ENCODE data around the gene FAM184B. TPM values are rescaled to one million over a fixed set of nuclear protein-coding genes. Genes with fewer than 3 reads are reported as not detected.
A peak's percentile ranks its signal among the peaks of the same experiment; 100 is the strongest.

FAM184B gene
- polyA plus RNA-seq, 12 donors: 1.8 to 8.3 (median 5.1) TPM; not detected in 2

- no peak for DNase-seq
These were observed 3.0 kb downstream of the FAM184B start for GRCh38 chr4:17778431-17778830.

DNA sequence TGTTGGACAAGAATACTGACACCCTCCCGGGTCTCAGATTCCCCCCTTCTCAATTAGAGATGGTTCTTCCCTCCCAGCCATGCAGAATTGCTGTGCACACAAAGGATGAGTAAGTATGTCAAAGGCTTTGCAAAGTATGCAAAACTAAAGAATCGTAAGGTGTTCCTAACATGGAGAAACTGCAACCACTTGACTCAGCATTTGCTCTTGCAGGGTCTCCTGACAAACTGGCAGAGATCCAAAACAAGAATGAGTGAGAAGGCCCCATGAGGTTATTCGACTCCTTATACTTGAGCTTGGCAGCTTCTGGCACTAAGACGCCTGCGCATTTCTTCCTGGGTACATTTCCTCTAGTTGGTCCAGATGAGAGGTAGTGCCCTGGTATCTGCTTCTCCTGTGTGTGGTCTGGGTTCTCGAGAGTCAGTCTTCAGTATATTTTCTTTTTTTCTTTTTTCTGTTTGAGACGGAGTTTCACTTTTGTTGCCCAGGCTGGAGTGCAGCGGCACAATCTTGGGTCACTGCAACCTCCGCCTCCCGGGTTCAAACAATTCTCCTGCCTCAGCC is 8.2 kb downstream of the FAM184B start:
- no peak for DNase-seq

- DNase-seq: no peak
These were observed 10.0 kb downstream of the FAM184B start for GRCh38 chr4:17771284-17771908.

- DNase-seq: no peak
These were observed 10.6 kb downstream of the FAM184B start for GRCh38 chr4:17770845-17771244.

GRCh38 chr4:17769406-17770174 is 11.8 kb downstream of the FAM184B start:
- DNase-seq: no peak

DNA sequence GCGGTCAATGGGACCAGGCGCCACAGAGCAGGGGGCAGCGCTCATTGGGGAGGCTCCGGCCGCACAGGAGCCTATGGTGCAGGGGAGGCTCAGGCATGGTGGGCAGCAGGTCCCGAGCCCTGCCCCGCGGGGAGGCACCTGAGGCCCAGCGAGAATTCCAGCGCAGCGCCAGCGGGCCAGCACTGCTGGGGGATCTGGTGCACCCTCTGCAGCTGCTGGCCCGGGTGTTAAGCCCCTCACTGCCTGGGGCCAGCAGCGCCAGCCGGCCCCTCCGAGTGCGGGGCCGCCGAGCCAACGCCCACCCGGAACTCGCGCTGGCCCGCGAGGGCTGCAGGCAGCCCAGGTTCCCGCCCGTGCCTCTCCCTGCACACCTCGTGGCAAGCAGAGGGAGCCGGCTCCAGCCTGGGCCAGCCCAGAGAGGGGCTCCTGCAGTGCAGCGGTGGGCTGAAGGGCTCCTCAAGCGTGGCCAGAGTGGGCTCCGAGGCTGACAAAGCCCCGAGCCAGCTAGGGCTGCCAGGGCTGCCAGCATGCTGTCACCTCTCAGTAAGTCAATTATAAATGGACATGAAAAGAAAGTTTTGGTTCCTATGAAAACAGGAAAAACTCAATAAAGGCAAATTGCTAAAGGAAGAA is 14.5 kb downstream of the FAM184B start:
- DNase-seq: no peak

DNA sequence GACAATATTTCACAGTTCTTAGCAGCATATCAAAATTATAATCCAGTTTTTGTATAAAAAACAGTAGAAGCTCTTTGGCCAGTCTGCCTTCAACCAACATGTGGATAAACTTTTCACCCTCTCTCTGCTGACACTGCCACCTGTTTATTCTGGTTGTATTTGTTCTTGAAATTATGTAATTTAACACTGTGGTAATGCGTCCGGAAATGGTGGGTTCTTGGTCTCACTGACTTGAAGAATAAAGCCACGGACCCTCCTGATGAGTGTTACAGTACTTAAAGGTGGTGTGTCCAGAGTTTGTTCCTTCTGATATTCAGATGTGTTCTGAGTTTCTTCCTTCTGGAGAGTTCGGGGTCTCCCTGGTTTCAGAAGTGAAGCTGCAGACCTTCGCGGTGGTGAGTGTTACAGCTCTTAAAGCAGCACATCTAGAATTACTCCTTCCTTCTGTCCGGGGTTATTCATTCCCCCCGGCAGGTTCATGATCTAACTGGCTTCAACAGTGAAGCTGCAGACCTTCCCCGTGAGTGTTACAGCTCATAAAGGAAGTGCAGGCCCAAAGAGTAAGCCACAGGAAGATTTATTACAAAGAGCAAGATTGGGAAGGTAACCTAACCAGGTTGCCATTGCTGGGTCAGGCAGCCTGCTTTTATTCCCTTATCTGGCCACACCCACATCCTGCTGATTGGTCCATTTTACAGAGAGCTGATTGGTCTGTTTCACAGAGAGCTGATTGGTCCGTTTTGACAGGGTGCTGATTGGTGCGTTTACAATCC is 15.7 kb downstream of the FAM184B start:
- DNase-seq: no peak

GRCh38 chr4:17763931-17764330 is 17.5 kb downstream of the FAM184B start:
- DNase-seq: no peak

DNA sequence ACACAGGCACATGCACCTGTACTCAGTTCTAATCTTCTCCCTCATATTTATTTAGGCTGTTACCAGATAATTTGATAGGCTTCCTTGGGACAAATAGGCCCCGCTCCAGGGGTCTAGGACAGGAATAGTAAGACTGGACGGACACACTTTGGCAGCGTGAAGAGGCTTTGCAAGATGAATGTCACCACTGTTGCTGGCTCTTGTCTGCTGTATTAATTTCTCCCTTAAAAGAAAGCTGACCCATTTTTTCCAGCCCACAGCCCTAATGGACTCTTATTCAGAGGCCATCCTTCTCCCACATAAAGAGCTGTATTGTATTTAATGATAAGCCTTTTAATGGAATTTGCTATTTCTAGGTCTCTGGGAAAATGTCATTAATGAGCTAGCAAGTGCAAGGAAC is 18.0 kb downstream of the FAM184B start:
- DNase-seq: no peak

- no peak for DNase-seq
These were observed 18.7 kb downstream of the FAM184B start for GRCh38 chr4:17762726-17763125.

GRCh38 chr4:17761062-17761461 is 20.4 kb downstream of the FAM184B start:
- DNase-seq: no peak

GRCh38 chr4:17760626-17761025 is 20.8 kb downstream of the FAM184B start:
- DNase-seq: no peak

GRCh38 chr4:17758485-17758884 is 22.9 kb downstream of the FAM184B start:
- no peak for DNase-seq

GRCh38 chr4:17757621-17758020 is 23.8 kb downstream of the FAM184B start:
- DNase-seq: no peak

- no peak for DNase-seq
These were observed 27.8 kb downstream of the FAM184B start for GRCh38 chr4:17753646-17754045.

DNA sequence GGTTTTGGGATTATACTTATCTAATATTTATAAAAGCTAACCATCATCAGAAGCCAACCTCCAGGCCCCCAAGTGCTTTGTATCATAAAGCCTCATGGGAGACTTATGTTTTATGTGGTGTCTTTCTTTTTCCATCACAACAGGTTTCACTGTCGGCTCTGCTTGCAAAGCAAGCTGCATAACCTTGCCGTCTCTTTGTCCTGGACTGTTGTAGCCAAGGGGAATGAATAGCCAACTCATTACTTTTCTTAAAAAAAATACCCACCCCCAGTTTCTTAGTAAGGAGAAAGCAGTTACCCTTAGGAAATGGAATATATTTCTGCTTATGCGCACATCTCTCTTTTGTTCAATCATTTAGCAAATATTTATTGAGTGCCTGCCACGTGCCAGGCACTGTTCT is 40.7 kb downstream of the FAM184B start:
- no peak for DNase-seq

DNA sequence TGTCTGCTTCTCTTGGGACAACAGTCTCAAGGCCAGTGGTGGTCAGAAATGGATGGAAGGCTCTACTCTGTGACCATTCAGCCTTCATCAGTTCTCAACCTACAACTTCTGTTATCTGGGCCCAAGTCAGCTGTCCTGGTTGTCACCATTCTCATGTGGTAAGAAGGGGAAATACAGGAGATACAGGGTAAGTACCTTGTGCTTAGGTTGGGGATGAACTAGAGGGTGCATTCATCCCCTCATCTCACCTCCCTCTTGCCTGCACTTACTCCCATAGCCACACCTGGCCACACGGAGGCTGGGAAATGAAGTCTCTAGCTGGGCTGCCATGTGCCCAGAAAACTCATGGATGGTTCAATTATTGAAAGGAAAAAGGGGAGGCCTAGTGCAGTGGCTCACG is 44.9 kb downstream of the FAM184B start:
- no peak for DNase-seq

DNA sequence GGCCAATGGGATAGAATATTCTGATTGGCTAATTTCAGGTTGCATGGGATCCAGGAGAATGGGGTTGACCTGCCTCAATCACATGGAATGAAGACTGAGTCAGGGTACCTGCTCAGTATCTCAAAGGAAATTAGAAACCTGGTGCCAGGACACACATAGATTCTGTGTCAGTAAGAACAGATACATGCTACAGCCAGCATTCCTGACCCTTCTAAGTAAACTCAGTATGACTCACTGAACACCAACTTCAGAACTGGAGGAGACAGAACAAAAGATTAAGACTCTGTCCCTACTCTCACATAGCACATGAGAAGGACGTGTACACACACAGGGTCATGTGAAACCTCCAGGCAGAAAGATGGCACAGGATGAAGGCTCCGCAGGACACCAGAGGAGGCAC is 54.5 kb downstream of the FAM184B start:
- DNase-seq: no peak

GRCh38 chr4:17723648-17724047 is 57.8 kb downstream of the FAM184B start:
- DNase-seq: no peak

DNA sequence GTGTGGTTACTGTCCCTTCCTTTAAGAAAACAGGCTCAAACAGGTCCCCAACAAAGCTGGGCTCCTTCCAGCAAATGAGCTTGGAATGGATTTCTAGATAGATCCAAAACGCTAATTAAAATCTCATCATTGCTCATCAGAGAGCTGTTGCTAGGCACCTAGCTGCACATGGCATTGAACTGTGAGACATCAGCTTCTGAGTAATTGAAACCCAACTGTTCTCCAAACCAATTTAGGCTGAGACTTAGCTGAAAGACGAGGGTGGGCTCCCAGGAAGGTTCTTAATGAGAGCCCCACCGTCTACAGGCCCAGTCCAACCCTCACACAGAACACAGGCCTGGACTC is 59.1 kb downstream of the FAM184B start:
- DNase-seq: no peak

- DNase-seq: peak; percentile 15
These were observed 59.7 kb downstream of the FAM184B start for GRCh38 chr4:17721496-17722355.

Measured in muscle of arm (tissue), 12 donors.